Ascending aorta (tissue), 2 donors: Measurements from ENCODE around the gene RCAN3. TPM values are rescaled to one million over a fixed set of nuclear protein-coding genes. Genes with fewer than 3 reads are reported as not detected.

Source experiments
- DNase-seq, 2 donors: peaks; one replicate each; pipeline ENCODE4 v3.0.0-alpha.2; 2019; ENCODE audit warnings: low spot score in 2 of 2
- H3K27ac ChIP-seq, 2 donors: fragments of 200-600 bp; sonication (generic); one replicate each; pipeline ENCODE4 v1.5.1; 2016 to 2017; ENCODE audit warnings: mild to moderate bottlenecking in 1 of 2
- H3K27me3 ChIP-seq: fragments of 200-600 bp; sonication (generic); one replicate; pipeline ENCODE4 v1.5.1; 2017
- H3K36me3 ChIP-seq, 2 donors: fragments of 200-600 bp; sonication (generic); one replicate each; pipeline ENCODE4 v1.5.1; 2016
- H3K4me1 ChIP-seq, 2 donors: fragments of 200-600 bp; sonication (generic); one replicate each; pipeline ENCODE4 v1.5.1; 2016 to 2017; ENCODE audit warnings: mild to moderate bottlenecking in 1 of 2
- H3K4me3 ChIP-seq, 2 donors: fragments of 200-600 bp; sonication (generic); one replicate each; pipeline ENCODE4 v1.5.1; 2016 to 2017; ENCODE audit warnings: mild to moderate bottlenecking in 1 of 2
- H3K9me3 ChIP-seq, 2 donors: fragments of 200-600 bp; sonication (generic); one replicate each; pipeline ENCODE4 v1.5.1; 2016
- CTCF ChIP-seq, 3 experiments: fragments of 200-600 bp in 2 of 3; fragments of 450-650 bp in 1 of 3; sonication (generic) in 2 of 3; IDR thresholded peaks; one replicate each; pipeline ENCODE4 v1.5.1; 2016 to 2019; ENCODE audit warnings: antibody characterized with exemption in 3 of 3, mild to moderate bottlenecking in 1 of 3, moderate library complexity in 1 of 3
- intact Hi-C: fragments of 100-400 bp; cut with DNase I; formaldehyde crosslinking; loops from one replicate; pipeline ENCODE4 v1.15.1; 2023
- total RNA-seq: library from RNA; depleted of rRNA; stranded (reverse); fragments of >200 nt; gene quantifications from one replicate; pipeline ENCODE4 v1.1.0, GENCODE V29; 2016

RCAN3 gene
- total RNA-seq, 1 donor from 2014 or later, result 2.0 TPM

DNA sequence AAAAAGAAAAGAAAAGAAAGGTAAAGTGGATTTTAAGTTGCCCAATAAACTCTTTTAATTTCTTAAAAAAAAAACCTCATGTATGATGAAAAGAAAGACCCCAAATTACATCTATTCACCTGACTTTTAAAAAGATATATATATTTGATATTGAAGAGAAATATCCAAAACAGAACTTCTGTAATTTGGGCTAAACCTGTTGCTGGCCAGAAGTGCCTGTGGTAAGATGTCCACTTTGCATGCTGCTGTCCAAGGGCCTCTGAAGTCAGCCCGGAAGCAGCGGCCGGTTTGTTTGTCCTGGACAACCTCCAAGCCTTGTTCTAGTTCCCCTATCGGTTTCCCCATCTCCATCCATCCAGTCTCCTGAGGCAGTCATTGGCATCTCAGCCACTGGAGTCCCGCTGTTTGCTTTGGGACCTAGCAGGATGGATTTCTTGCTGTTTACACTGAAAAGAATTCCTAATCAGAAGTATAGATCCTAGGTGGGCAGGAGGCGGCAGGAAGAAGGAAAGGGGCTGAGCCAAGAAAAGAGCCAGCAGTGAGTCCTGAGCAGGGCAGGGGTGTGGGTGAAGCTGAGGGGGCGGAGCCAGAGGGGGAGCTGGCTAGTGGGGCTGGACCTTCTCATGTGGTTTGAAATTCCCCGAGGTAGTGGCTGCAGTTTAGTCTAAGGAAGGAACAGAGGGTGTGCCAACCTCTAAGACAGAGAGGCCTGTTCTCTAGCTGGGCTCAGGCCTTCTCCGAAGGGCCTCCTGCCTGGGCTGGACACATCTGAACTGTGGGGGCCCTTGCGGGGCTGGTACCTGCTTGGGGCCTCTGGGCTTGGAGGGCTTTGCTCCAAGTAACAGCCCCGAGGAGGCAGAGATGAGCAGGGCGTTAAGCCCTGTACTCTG is 56.5 kb downstream of the RCAN3 start:
- intact Hi-C loops, result no loop called here
- no peaks in the 10 kb centered on the region for H3K9me3 ChIP-seq
- no peak overlapping the region for H3K4me3 ChIP-seq
- H3K36me3 ChIP-seq, result no peaks in the 10 kb centered on the region
- no peak for TF ChIP-seq CTCF (IDR thresholded peaks at IDR 0.05)
- H3K4me1 ChIP-seq, result no peaks in the 10 kb centered on the region
- no peak for DNase-seq
- peaks cover 17% of the 10 kb centered on the region for H3K27me3 ChIP-seq
- H3K27ac ChIP-seq, result no peak overlapping the region

- intact Hi-C loops, result no loop called here
- Histone ChIP-seq H3K27ac (no peak overlapping the region), H3K4me1 (no peaks in the 10 kb centered on the region), H3K9me3 (no peaks in the 10 kb centered on the region), H3K36me3 (no peaks in the 10 kb centered on the region), H3K4me3 (no peak overlapping the region), H3K27me3 (peaks cover 17% of the 10 kb centered on the region)
- no peak for DNase-seq
- no peak for TF ChIP-seq CTCF (IDR thresholded peaks at IDR 0.05)
These were observed 57.7 kb downstream of the RCAN3 start for GRCh38 chr1:24560361-24560760.

GRCh38 chr1:24562625-24563024 is 60.0 kb downstream of the RCAN3 start:
- DNase-seq, result no peak

GRCh38 chr1:24564695-24565094 is 62.1 kb downstream of the RCAN3 start:
- no peaks in the 10 kb centered on the region for H3K27me3 ChIP-seq
- no peak overlapping the region for H3K27ac ChIP-seq
- H3K4me3 ChIP-seq, result no peak overlapping the region
- no peaks in the 10 kb centered on the region for H3K9me3 ChIP-seq
- no peaks in the 10 kb centered on the region for H3K4me1 ChIP-seq
- TF ChIP-seq CTCF (IDR thresholded peaks at IDR 0.05), result no peak
- intact Hi-C loops, result no loop called here
- no peak for DNase-seq
- no peaks in the 10 kb centered on the region for H3K36me3 ChIP-seq

More at GRCh38 chr1:24562625-24563024, 60.0 kb downstream of the RCAN3 start:
- TF ChIP-seq CTCF (IDR thresholded peaks at IDR 0.05), result no peak
- Histone ChIP-seq H3K27ac (no peak overlapping the region), H3K4me3 (no peak overlapping the region), H3K4me1 (no peaks in the 10 kb centered on the region), H3K27me3 (no peaks in the 10 kb centered on the region), H3K9me3 (no peaks in the 10 kb centered on the region), H3K36me3 (no peaks in the 10 kb centered on the region)
- intact Hi-C loops, result no loop called here

DNA sequence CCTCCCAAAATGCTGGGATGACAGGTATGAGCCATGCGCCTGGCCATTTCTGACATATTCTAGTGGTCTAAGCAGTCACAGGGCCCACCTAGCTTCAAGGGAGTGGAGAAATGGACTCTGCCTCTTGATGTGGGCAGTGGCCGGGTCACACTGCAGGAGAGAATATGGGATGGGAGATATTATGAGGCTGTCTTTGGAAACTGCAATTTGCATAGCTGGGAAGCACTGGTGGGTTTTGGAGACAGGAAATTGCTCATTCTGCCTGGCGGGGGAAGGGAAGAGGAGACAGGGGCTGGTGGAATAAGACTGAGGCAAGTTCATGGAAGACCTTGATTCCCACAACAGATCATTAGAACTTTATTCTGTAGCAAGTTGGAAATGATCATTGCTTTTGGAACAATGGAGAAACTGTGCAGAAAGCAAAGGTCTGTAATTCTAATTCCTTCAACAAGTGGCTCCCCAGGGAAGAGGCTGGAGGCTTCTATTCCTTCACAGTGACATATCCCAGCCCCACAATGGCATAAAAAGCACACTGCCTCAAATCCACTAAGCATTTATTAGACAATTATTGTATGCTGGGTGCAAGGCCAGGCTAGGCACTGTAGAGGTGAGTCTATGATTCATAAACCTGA is 63.7 kb downstream of the RCAN3 start:
- Histone ChIP-seq H3K36me3 (no peaks in the 10 kb centered on the region), H3K4me1 (no peaks in the 10 kb centered on the region), H3K27ac (no peak overlapping the region), H3K27me3 (no peaks in the 10 kb centered on the region), H3K9me3 (no peaks in the 10 kb centered on the region), H3K4me3 (no peak overlapping the region)
- no peak for DNase-seq
- no peak for TF ChIP-seq CTCF (IDR thresholded peaks at IDR 0.05)
- intact Hi-C loops, result no loop called here
